Hematopoietic multipotent progenitor cell treated with erythropoietin and hydrocortisone succinate and interleukin-3 and kit ligand, for 4 days (in vitro differentiated cells): ENCODE data around the gene YRDC.
A peak's percentile ranks its signal among the peaks of the same experiment; 100 is the strongest.

Experiments used
- DNase-seq: peaks from one replicate; pipeline ENCODE4 v3.0.0-alpha.2; 2015

YRDC gene

GRCh38 chr1:37765916-37766664 lies 41.9 kb downstream of the YRDC start:
- DNase-seq = peak; percentile 36

- DNase-seq = no peak
Measured at GRCh38 chr1:37764888-37765441, 43.0 kb downstream of the YRDC start, which contains the start of gene EPHA10. Gene EPHA10 (minus strand): TSS chr1:37765120. CDS start chr1:37765066, 54 bp downstream.

GRCh38 chr1:37764414-37764825 lies 43.6 kb downstream of the YRDC start:
- peak; percentile 87 for DNase-seq

- DNase-seq = no peak
Measured at GRCh38 chr1:37763791-37764413, 44.1 kb downstream of the YRDC start.

- DNase-seq = no peak
Measured at GRCh38 chr1:37762516-37762915, 45.5 kb downstream of the YRDC start.

- DNase-seq = no peak
Measured at GRCh38 chr1:37761416-37762095, 46.5 kb downstream of the YRDC start.

GRCh38 chr1:37759451-37759850 lies 48.6 kb downstream of the YRDC start:
- no peak for DNase-seq

- DNase-seq = peak; percentile 62
Measured at GRCh38 chr1:37755951-37756560, 52.0 kb downstream of the YRDC start.

GRCh38 chr1:37755290-37755689 lies 52.7 kb downstream of the YRDC start:
- DNase-seq = no peak

GRCh38 chr1:37753473-37754321 lies 54.3 kb downstream of the YRDC start:
- DNase-seq = no peak
